ENCODE results near the gene PHLDB2. TPM values are rescaled to one million over a fixed set of nuclear protein-coding genes. Genes with fewer than 3 reads are reported as not detected.
A peak's percentile ranks its signal among the peaks of the same experiment; 100 is the strongest.

PHLDB2 gene
- polyA plus RNA-seq, 4 donors: 1.1 to 17.8 (median 4.5) TPM

DNA sequence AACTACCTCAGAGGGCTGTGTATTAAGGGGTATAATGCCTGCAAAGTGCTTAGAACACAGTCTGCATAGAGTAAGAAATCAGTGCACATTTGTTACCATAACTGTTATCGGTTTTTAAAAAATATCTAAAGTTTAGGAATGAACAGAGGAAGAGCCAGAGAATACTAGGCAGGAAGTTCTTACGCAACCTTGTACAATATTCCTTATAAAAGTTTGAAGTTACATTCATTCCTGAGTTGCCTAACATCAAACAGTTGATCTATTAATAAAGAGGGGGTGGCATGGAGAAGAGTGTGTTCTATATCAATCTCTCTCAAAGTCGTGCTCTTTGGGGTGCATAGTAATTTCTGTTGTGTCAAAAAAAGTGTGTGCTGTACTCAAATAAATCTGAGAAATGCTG lies 22.0 kb upstream of the PHLDB2 start:
- 52 to 66% (median 55%) methylated on average over 3 of the region's 3 CpGs for WGBS, 3 donors
- H3K9me3 ChIP-seq (ENCODE audit: control insufficient read depth in 2 of 2, insufficient read depth in 1 of 2, low read depth in 1 of 2, low read length in 1 of 2): no peaks in the 10 kb centered on the region
- DNase-seq: no peak
- H3K4me3 ChIP-seq (ENCODE audit: low read depth in 1 of 3, low read length in 3 of 3): no peak overlapping the region
- H3K36me3 ChIP-seq (ENCODE audit: control insufficient read depth in 3 of 3, insufficient read depth in 2 of 3, low read depth in 1 of 3, low read length in 3 of 3): no peaks in the 10 kb centered on the region
- no peaks in the 10 kb centered on the region for H3K4me1 ChIP-seq (ENCODE audit: control insufficient read depth in 3 of 3, insufficient read depth in 2 of 3, low read depth in 1 of 3, low read length in 2 of 3)
- FAIRE-seq: no peak
- no peak overlapping the region for H3K27ac ChIP-seq (ENCODE audit: low read depth in 1 of 3, low read length in 2 of 3)
- no peaks in the 10 kb centered on the region for H3K27me3 ChIP-seq (ENCODE audit: control insufficient read depth in 3 of 3, insufficient read depth in 3 of 3, low read length in 3 of 3)

DNA sequence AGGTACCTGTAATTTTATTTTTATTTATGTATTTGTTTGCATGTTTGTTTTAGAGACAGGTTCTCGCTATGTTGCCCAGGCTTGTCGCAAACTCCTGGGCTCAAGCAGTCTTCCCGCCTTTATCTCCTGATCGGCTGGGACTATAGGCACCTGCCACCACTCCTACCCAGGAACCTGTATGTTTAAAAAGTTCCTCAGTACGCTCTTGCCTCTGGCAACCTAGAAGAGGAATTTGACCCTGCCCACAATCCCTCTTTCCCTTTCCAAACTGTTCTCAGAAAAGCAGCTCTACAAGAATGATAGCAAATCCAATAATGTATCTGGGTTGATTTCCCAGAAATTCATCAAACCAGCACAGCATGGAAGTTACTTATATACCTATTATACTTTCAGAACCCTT lies 20.9 kb upstream of the PHLDB2 start:
- Histone ChIP-seq H3K4me1 (ENCODE audit: control insufficient read depth in 3 of 3, insufficient read depth in 2 of 3, low read depth in 1 of 3, low read length in 2 of 3) (no peaks in the 10 kb centered on the region), H3K9me3 (ENCODE audit: control insufficient read depth in 2 of 2, insufficient read depth in 1 of 2, low read depth in 1 of 2, low read length in 1 of 2) (no peaks in the 10 kb centered on the region), H3K36me3 (ENCODE audit: control insufficient read depth in 3 of 3, insufficient read depth in 2 of 3, low read depth in 1 of 3, low read length in 3 of 3) (no peaks in the 10 kb centered on the region), H3K27ac (ENCODE audit: low read depth in 1 of 3, low read length in 2 of 3) (no peak overlapping the region), H3K27me3 (ENCODE audit: control insufficient read depth in 3 of 3, insufficient read depth in 3 of 3, low read length in 3 of 3) (no peaks in the 10 kb centered on the region), H3K4me3 (ENCODE audit: low read depth in 1 of 3, low read length in 3 of 3) (no peak overlapping the region)
- no peak for FAIRE-seq
- DNase-seq: no peak
- 13 to 69% (median 56%) methylated on average over 5 of the region's 5 CpGs for WGBS, 3 donors

DNA sequence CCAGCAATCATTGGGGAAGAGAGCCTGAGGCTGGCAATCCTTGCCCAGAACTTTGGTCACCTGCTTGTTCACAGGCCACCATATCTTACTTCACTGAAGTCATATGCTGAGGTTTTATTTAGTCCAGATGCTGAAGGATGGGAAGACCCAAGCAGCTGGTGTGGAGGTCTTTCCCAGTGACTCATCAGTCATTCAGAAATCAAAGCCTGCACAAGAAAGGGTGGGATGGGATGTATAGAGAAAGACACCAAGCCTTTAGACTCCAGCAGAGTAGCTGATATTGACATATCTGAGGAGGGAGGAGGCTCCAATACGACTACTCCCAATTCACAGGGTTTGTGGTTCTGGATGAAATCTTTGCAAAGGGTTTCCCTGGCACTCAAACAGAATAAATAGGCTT lies 13.0 kb upstream of the PHLDB2 start:
- Histone ChIP-seq H3K27ac (ENCODE audit: low read depth in 1 of 3, low read length in 2 of 3) (no peak overlapping the region), H3K9me3 (ENCODE audit: control insufficient read depth in 2 of 2, insufficient read depth in 1 of 2, low read depth in 1 of 2, low read length in 1 of 2) (no peaks in the 10 kb centered on the region), H3K4me1 (ENCODE audit: control insufficient read depth in 3 of 3, insufficient read depth in 2 of 3, low read depth in 1 of 3, low read length in 2 of 3) (no peaks in the 10 kb centered on the region), H3K36me3 (ENCODE audit: control insufficient read depth in 3 of 3, insufficient read depth in 2 of 3, low read depth in 1 of 3, low read length in 3 of 3) (no peaks in the 10 kb centered on the region), H3K4me3 (ENCODE audit: low read depth in 1 of 3, low read length in 3 of 3) (no peak overlapping the region), H3K27me3 (ENCODE audit: control insufficient read depth in 3 of 3, insufficient read depth in 3 of 3, low read length in 3 of 3) (no peaks in the 10 kb centered on the region)
- WGBS, 3 donors: 72 to 84% (median 78%) methylated on average over 1 of the region's 1 CpG
- DNase-seq (no peak), FAIRE-seq (no peak)

DNA sequence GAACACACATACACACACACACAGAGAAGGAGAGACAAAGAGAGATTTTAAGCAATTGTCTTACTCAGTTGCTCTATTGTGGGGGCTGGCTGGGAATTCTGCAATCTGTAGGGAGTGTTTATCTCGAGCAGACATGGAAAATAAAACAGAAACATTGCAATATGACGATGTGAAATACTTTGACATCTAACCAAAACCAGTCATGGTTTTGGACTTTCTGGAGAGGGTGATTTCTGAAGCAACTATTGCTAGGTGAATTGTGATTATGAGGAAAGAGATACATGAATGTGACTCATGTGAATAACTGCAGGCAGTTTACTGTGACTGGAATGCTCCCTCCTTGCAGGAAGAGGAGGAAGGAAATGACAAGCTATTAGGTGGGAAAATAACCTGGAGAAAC lies 12.3 kb upstream of the PHLDB2 start:
- Histone ChIP-seq H3K36me3 (ENCODE audit: control insufficient read depth in 3 of 3, insufficient read depth in 2 of 3, low read depth in 1 of 3, low read length in 3 of 3) (no peaks in the 10 kb centered on the region), H3K27me3 (ENCODE audit: control insufficient read depth in 3 of 3, insufficient read depth in 3 of 3, low read length in 3 of 3) (no peaks in the 10 kb centered on the region), H3K9me3 (ENCODE audit: control insufficient read depth in 2 of 2, insufficient read depth in 1 of 2, low read depth in 1 of 2, low read length in 1 of 2) (no peaks in the 10 kb centered on the region), H3K4me3 (ENCODE audit: low read depth in 1 of 3, low read length in 3 of 3) (no peak overlapping the region), H3K27ac (ENCODE audit: low read depth in 1 of 3, low read length in 2 of 3) (no peak overlapping the region), H3K4me1 (ENCODE audit: control insufficient read depth in 3 of 3, insufficient read depth in 2 of 3, low read depth in 1 of 3, low read length in 2 of 3) (no peaks in the 10 kb centered on the region)
- DNase-seq (no peak), FAIRE-seq (no peak)
- 29 to 34% (median 31%) methylated on average over 2 of the region's 2 CpGs for WGBS, 3 donors

- no peak overlapping the region for H3K4me3 ChIP-seq (ENCODE audit: low read depth in 1 of 3, low read length in 3 of 3)
Observed at GRCh38 chr3:111848283-111848682, 10.8 kb upstream of the PHLDB2 start.

GRCh38 chr3:111848778-111849177 lies 10.3 kb upstream of the PHLDB2 start:
- no peaks in the 10 kb centered on the region for H3K36me3 ChIP-seq (ENCODE audit: control insufficient read depth in 3 of 3, insufficient read depth in 2 of 3, low read depth in 1 of 3, low read length in 3 of 3)
- H3K9me3 ChIP-seq (ENCODE audit: control insufficient read depth in 2 of 2, insufficient read depth in 1 of 2, low read depth in 1 of 2, low read length in 1 of 2): no peaks in the 10 kb centered on the region
- H3K4me1 ChIP-seq (ENCODE audit: control insufficient read depth in 3 of 3, insufficient read depth in 2 of 3, low read depth in 1 of 3, low read length in 2 of 3): peaks cover 0 to 4% (median 0%) of the 10 kb centered on the region in 3 donors
- FAIRE-seq: no peak
- WGBS, 3 donors: 14 to 36% (median 25%) methylated on average over 2 of the region's 2 CpGs
- no peak overlapping the region for H3K27ac ChIP-seq (ENCODE audit: low read depth in 1 of 3, low read length in 2 of 3)
- no peak for DNase-seq
- H3K27me3 ChIP-seq (ENCODE audit: control insufficient read depth in 3 of 3, insufficient read depth in 3 of 3, low read length in 3 of 3): no peaks in the 10 kb centered on the region
- no peak overlapping the region for H3K4me3 ChIP-seq (ENCODE audit: low read depth in 1 of 3, low read length in 3 of 3)

More at GRCh38 chr3:111848283-111848682, 10.8 kb upstream of the PHLDB2 start:
- FAIRE-seq (no peak), DNase-seq (no peak)
- H3K27me3 ChIP-seq (ENCODE audit: control insufficient read depth in 3 of 3, insufficient read depth in 3 of 3, low read length in 3 of 3): no peaks in the 10 kb centered on the region
- no peaks in the 10 kb centered on the region for H3K36me3 ChIP-seq (ENCODE audit: control insufficient read depth in 3 of 3, insufficient read depth in 2 of 3, low read depth in 1 of 3, low read length in 3 of 3)
- WGBS, 3 donors: 26 to 63% (median 47%) methylated on average over 1 of the region's 1 CpG
- no peak overlapping the region for H3K27ac ChIP-seq (ENCODE audit: low read depth in 1 of 3, low read length in 2 of 3)
- no peaks in the 10 kb centered on the region for H3K9me3 ChIP-seq (ENCODE audit: control insufficient read depth in 2 of 2, insufficient read depth in 1 of 2, low read depth in 1 of 2, low read length in 1 of 2)
- peaks cover 0 to 4% (median 0%) of the 10 kb centered on the region in 3 donors for H3K4me1 ChIP-seq (ENCODE audit: control insufficient read depth in 3 of 3, insufficient read depth in 2 of 3, low read depth in 1 of 3, low read length in 2 of 3)

DNA sequence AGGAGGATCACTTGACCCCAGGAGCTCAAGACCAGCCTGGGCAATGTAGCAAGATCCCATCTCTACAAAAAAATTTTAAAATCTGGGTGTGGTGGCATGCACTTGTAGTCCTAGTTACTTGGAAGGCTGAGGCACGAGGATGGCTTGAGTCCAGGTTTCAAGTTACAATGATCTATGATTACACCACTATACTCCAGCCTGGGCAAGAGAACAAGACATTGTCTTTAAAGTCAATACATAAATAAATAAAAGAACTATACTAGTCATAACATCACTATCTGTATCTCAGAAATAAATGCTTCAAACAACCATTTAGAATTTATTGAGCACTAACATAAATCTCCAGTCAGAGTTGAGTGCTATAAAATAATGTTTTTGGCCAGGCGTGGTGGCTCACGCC lies 8.5 kb upstream of the PHLDB2 start:
- Histone ChIP-seq H3K4me3 (ENCODE audit: low read depth in 1 of 3, low read length in 3 of 3) (no peak overlapping the region), H3K9me3 (ENCODE audit: control insufficient read depth in 2 of 2, insufficient read depth in 1 of 2, low read depth in 1 of 2, low read length in 1 of 2) (no peaks in the 10 kb centered on the region), H3K36me3 (ENCODE audit: control insufficient read depth in 3 of 3, insufficient read depth in 2 of 3, low read depth in 1 of 3, low read length in 3 of 3) (no peaks in the 10 kb centered on the region), H3K27ac (ENCODE audit: low read depth in 1 of 3, low read length in 2 of 3) (no peak overlapping the region), H3K27me3 (ENCODE audit: control insufficient read depth in 3 of 3, insufficient read depth in 3 of 3, low read length in 3 of 3) (no peaks in the 10 kb centered on the region), H3K4me1 (ENCODE audit: control insufficient read depth in 3 of 3, insufficient read depth in 2 of 3, low read depth in 1 of 3, low read length in 2 of 3) (peaks cover 0 to 14% (median 3%) of the 10 kb centered on the region in 3 donors)
- WGBS, 3 donors: 67 to 84% (median 82%) methylated on average over 3 of the region's 3 CpGs
- FAIRE-seq: no peak
- no peak for DNase-seq

DNA sequence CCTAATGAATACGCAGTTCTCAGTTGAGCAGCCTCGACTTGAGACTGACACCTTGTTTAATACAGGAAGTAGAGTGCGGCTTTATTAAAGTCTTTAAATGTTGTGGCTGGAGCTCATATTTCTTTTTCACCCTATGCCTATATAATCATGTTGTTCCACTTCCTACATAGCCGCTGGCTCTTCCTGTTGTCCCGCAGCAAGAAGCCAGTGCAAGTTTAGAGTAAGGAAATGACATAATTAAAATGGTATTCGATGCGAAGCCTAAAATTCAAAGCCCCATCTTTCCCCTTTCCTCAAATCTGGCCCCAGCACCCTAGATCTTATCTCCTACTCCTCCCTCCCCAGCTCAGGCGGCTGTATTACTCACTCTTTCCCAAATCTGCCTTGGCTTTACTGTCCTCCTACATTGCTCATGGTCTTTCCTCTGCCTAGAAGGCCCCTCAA lies 7.5 kb upstream of the PHLDB2 start:
- Histone ChIP-seq H3K27me3 (ENCODE audit: control insufficient read depth in 3 of 3, insufficient read depth in 3 of 3, low read length in 3 of 3) (no peaks in the 10 kb centered on the region), H3K4me1 (ENCODE audit: control insufficient read depth in 3 of 3, insufficient read depth in 2 of 3, low read depth in 1 of 3, low read length in 2 of 3) (peaks cover 0 to 17% (median 3%) of the 10 kb centered on the region in 3 donors), H3K27ac (ENCODE audit: low read depth in 1 of 3, low read length in 2 of 3) (peak overlapping the region in 1 of 3 donors; percentile 32), H3K9me3 (ENCODE audit: control insufficient read depth in 2 of 2, insufficient read depth in 1 of 2, low read depth in 1 of 2, low read length in 1 of 2) (no peaks in the 10 kb centered on the region), H3K4me3 (ENCODE audit: low read depth in 1 of 3, low read length in 3 of 3) (no peak overlapping the region), H3K36me3 (ENCODE audit: control insufficient read depth in 3 of 3, insufficient read depth in 2 of 3, low read depth in 1 of 3, low read length in 3 of 3) (no peaks in the 10 kb centered on the region)
- no peak for FAIRE-seq
- DNase-seq: no peak
- WGBS, 3 donors: 48 to 74% (median 63%) methylated on average over 8 of the region's 8 CpGs

DNA sequence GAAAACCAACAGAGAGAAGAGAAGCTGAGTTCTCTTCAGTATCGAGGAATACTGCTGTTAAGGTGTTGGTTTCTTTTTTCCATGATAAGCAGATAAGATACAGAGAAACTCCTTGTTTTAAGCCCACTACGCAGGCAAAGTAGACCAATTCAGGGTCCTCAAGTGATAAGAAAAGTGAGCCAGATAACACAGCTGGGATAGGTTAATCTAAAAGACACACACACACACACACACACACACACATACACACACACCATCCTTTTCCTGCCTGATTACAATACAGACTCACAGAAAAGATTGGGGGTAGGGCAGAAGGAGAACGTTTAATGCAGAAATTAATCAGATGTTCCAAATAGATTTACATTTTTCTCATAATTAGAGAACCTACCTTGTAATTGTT lies 6.5 kb upstream of the PHLDB2 start:
- no peak for FAIRE-seq
- DNase-seq: peak in 1 of 2 donors; percentile 34
- WGBS, 3 donors: 9 to 41% (median 32%) methylated on average over 3 of the region's 3 CpGs
- peaks cover 0 to 17% (median 3%) of the 10 kb centered on the region in 3 donors for H3K4me1 ChIP-seq (ENCODE audit: control insufficient read depth in 3 of 3, insufficient read depth in 2 of 3, low read depth in 1 of 3, low read length in 2 of 3)
- H3K36me3 ChIP-seq (ENCODE audit: control insufficient read depth in 3 of 3, insufficient read depth in 2 of 3, low read depth in 1 of 3, low read length in 3 of 3): no peaks in the 10 kb centered on the region
- no peaks in the 10 kb centered on the region for H3K9me3 ChIP-seq (ENCODE audit: control insufficient read depth in 2 of 2, insufficient read depth in 1 of 2, low read depth in 1 of 2, low read length in 1 of 2)
- H3K27ac ChIP-seq (ENCODE audit: low read depth in 1 of 3, low read length in 2 of 3): no peak overlapping the region
- peaks cover 0 to 4% (median 0%) of the 10 kb centered on the region in 3 donors for H3K27me3 ChIP-seq (ENCODE audit: control insufficient read depth in 3 of 3, insufficient read depth in 3 of 3, low read length in 3 of 3)
- H3K4me3 ChIP-seq (ENCODE audit: low read depth in 1 of 3, low read length in 3 of 3): no peak overlapping the region
